BLaER1 treated with 17β-estradiol and CSF1 and Interleukin-3, amounts not matched to agents 10 nM and 100 nM (cell line): ENCODE measurements around the gene MYZAP.

Source experiments
- H3K27ac ChIP-seq, 11 experiments: shearing (Covaris generic); formaldehyde crosslinking; 2 replicates each; pipeline ENCODE4 v1.8.1; 2022
- H3K27me3 ChIP-seq, 11 experiments: shearing (Covaris generic); formaldehyde crosslinking; 2 replicates each; pipeline ENCODE4 v1.8.1; 2022
- H3K36me3 ChIP-seq, 11 experiments: shearing (Covaris generic); formaldehyde crosslinking; 2 replicates each; pipeline ENCODE4 v1.8.1; 2022
- H3K4me1 ChIP-seq, 10 experiments: shearing (Covaris generic); formaldehyde crosslinking; 2 replicates each; pipeline ENCODE4 v1.8.1; 2022
- H3K4me2 ChIP-seq, 11 experiments: shearing (Covaris generic); formaldehyde crosslinking; 2 replicates each; pipeline ENCODE4 v1.8.1; 2022
- H3K4me3 ChIP-seq, 10 experiments: shearing (Covaris generic); formaldehyde crosslinking; 2 replicates each; pipeline ENCODE4 v1.8.1; 2022
- H3K9ac ChIP-seq, 11 experiments: shearing (Covaris generic); formaldehyde crosslinking; 2 replicates each; pipeline ENCODE4 v1.8.1; 2022
- H3K9me3 ChIP-seq, 11 experiments: shearing (Covaris generic); formaldehyde crosslinking; replicated peaks in 1 of 11; 2 replicates each; pipeline ENCODE4 v1.8.1; 2022
- H4K20me1 ChIP-seq, 11 experiments: shearing (Covaris generic); formaldehyde crosslinking; 2 replicates each; pipeline ENCODE4 v1.8.1; 2022
- Cebpa-rat ChIP-seq, 11 experiments: shearing (Covaris generic); IDR thresholded peaks; 2 replicates each; pipeline ENCODE4 v1.8.1; 2022

The MYZAP gene

GRCh38 chr15:57618325-57618724, 26.6 kb downstream of the MYZAP start:
- Histone ChIP-seq H4K20me1 (no peaks in the 10 kb centered on the region), H3K36me3 (no peaks in the 10 kb centered on the region), H3K4me1 (no peaks in the 10 kb centered on the region), H3K9ac (no peak overlapping the region), H3K4me3 (no peak overlapping the region), H3K27ac (no peak overlapping the region), H3K4me2 (no peak overlapping the region), H3K27me3 (no peaks in the 10 kb centered on the region), H3K9me3 (no peaks in the 10 kb centered on the region)
- TF ChIP-seq Cebpa-rat (IDR thresholded peaks at IDR 0.05): no peak

GRCh38 chr15:57619746-57620145, 28.0 kb downstream of the MYZAP start:
- no peaks in the 10 kb centered on the region for H3K4me1 ChIP-seq
- H3K36me3 ChIP-seq: no peaks in the 10 kb centered on the region
- H4K20me1 ChIP-seq: no peaks in the 10 kb centered on the region
- H3K4me2 ChIP-seq: no peak overlapping the region
- H3K9me3 ChIP-seq: no peaks in the 10 kb centered on the region
- H3K27ac ChIP-seq: no peak overlapping the region
- no peak overlapping the region for H3K4me3 ChIP-seq
- H3K27me3 ChIP-seq: no peaks in the 10 kb centered on the region
- no peak overlapping the region for H3K9ac ChIP-seq
- no peak for TF ChIP-seq Cebpa-rat (IDR thresholded peaks at IDR 0.05)

GRCh38 chr15:57624730-57625129, 33.0 kb downstream of the MYZAP start:
- Histone ChIP-seq H3K4me1 (no peaks in the 10 kb centered on the region), H3K4me3 (no peak overlapping the region), H4K20me1 (no peaks in the 10 kb centered on the region), H3K9me3 (no peaks in the 10 kb centered on the region), H3K27me3 (no peaks in the 10 kb centered on the region), H3K9ac (no peak overlapping the region), H3K36me3 (no peaks in the 10 kb centered on the region), H3K4me2 (no peak overlapping the region), H3K27ac (no peak overlapping the region)
- no peak for TF ChIP-seq Cebpa-rat (IDR thresholded peaks at IDR 0.05)

GRCh38 chr15:57625703-57626448, 34.2 kb downstream of the MYZAP start:
- Histone ChIP-seq H4K20me1 (no peaks in the 10 kb centered on the region), H3K9ac (no peak overlapping the region), H3K9me3 (no peaks in the 10 kb centered on the region), H3K27me3 (no peaks in the 10 kb centered on the region), H3K4me2 (no peak overlapping the region), H3K4me3 (no peak overlapping the region), H3K4me1 (no peaks in the 10 kb centered on the region), H3K36me3 (no peaks in the 10 kb centered on the region), H3K27ac (no peak overlapping the region)
- TF ChIP-seq Cebpa-rat (IDR thresholded peaks at IDR 0.05): no peak

GRCh38 chr15:57626713-57627440, 35.2 kb downstream of the MYZAP start:
- no peaks in the 10 kb centered on the region for H4K20me1 ChIP-seq
- no peak overlapping the region for H3K4me3 ChIP-seq
- H3K27me3 ChIP-seq: no peaks in the 10 kb centered on the region
- no peaks in the 10 kb centered on the region for H3K36me3 ChIP-seq
- no peak overlapping the region for H3K27ac ChIP-seq
- H3K9ac ChIP-seq: no peak overlapping the region
- H3K9me3 ChIP-seq: no peaks in the 10 kb centered on the region
- H3K4me1 ChIP-seq: no peaks in the 10 kb centered on the region
- H3K4me2 ChIP-seq: no peak overlapping the region
- no peak for TF ChIP-seq Cebpa-rat (IDR thresholded peaks at IDR 0.05)

- Histone ChIP-seq H3K9me3 (no peaks in the 10 kb centered on the region), H3K9ac (no peak overlapping the region), H3K4me2 (no peak overlapping the region), H3K27ac (no peak overlapping the region), H3K4me3 (no peak overlapping the region), H3K4me1 (no peaks in the 10 kb centered on the region), H3K27me3 (no peaks in the 10 kb centered on the region), H4K20me1 (no peaks in the 10 kb centered on the region), H3K36me3 (no peaks in the 10 kb centered on the region)
- TF ChIP-seq Cebpa-rat (IDR thresholded peaks at IDR 0.05): no peak
These were observed 39.8 kb downstream of the MYZAP start for GRCh38 chr15:57631386-57632110.

GRCh38 chr15:57634290-57634689, 42.6 kb downstream of the MYZAP start:
- Histone ChIP-seq H3K4me3 (no peak overlapping the region), H3K9me3 (no peaks in the 10 kb centered on the region), H4K20me1 (no peaks in the 10 kb centered on the region), H3K36me3 (no peaks in the 10 kb centered on the region), H3K27ac (no peak overlapping the region), H3K9ac (no peak overlapping the region), H3K27me3 (no peaks in the 10 kb centered on the region), H3K4me1 (peaks cover 0 to 1% (median 0%) of the 10 kb centered on the region in 10 experiments; a peak in 3 of 20 replicates), H3K4me2 (no peak overlapping the region)
- no peak for TF ChIP-seq Cebpa-rat (IDR thresholded peaks at IDR 0.05)

GRCh38 chr15:57635300-57635909, 43.7 kb downstream of the MYZAP start:
- Histone ChIP-seq H3K4me1 (peaks cover 0 to 6% (median 0%) of the 10 kb centered on the region in 10 experiments; a peak in 3 of 20 replicates), H4K20me1 (no peaks in the 10 kb centered on the region), H3K4me2 (no peak overlapping the region), H3K27ac (no peak overlapping the region), H3K9me3 (no peaks in the 10 kb centered on the region), H3K36me3 (no peaks in the 10 kb centered on the region), H3K4me3 (no peak overlapping the region), H3K27me3 (no peaks in the 10 kb centered on the region), H3K9ac (no peak overlapping the region)
- TF ChIP-seq Cebpa-rat (IDR thresholded peaks at IDR 0.05): no peak

- Histone ChIP-seq H3K4me2 (no peak overlapping the region), H3K36me3 (no peaks in the 10 kb centered on the region), H3K4me3 (no peak overlapping the region), H3K27ac (no peak overlapping the region), H3K9ac (no peak overlapping the region), H3K9me3 (no peaks in the 10 kb centered on the region), H3K27me3 (no peaks in the 10 kb centered on the region), H4K20me1 (no peaks in the 10 kb centered on the region), H3K4me1 (peaks cover 0 to 6% (median 0%) of the 10 kb centered on the region in 10 experiments; a peak in 3 of 20 replicates)
- TF ChIP-seq Cebpa-rat (IDR thresholded peaks at IDR 0.05): no peak
These were observed 46.1 kb downstream of the MYZAP start for GRCh38 chr15:57637846-57638245.
